ENCODE data around the gene NPR3. TPM values are rescaled to one million over a fixed set of nuclear protein-coding genes. Genes with fewer than 3 reads are reported as not detected.

Gene NPR3
- total and polyA plus RNA-seq, 2 donors (not counting 3 experiments of a cell fraction or from before 2014, with no cell fraction given): 0.01 to 0.53 TPM

- no peaks in the 10 kb centered on the region for H3K36me3 ChIP-seq (ENCODE audit: control insufficient read depth in 2 of 2, extremely low read depth in 1 of 2, insufficient read depth in 2 of 2, low read length in 2 of 2)
- H3K79me2 ChIP-seq (ENCODE audit: control insufficient read depth, insufficient read depth, low read length): no peaks in the 10 kb centered on the region
- H3K4me1 ChIP-seq (ENCODE audit: control insufficient read depth, extremely low read depth, insufficient read depth, low read length): no peaks in the 10 kb centered on the region
- H3K4me2 ChIP-seq (ENCODE audit: insufficient read depth, low read length): no peak overlapping the region
- FAIRE-seq (no peak), DNase-seq (ENCODE audit: low read depth, low spot score) (no peak)
- H3K9me1 ChIP-seq (replicated peaks; ENCODE audit: control insufficient read depth, extremely low read depth, insufficient read depth, low read length): no peaks in the 10 kb centered on the region
- H3K9me3 ChIP-seq (replicated peaks; ENCODE audit: control insufficient read depth, insufficient read depth, low read length): no peaks in the 10 kb centered on the region
- H4K20me1 ChIP-seq (replicated peaks; ENCODE audit: control insufficient read depth, extremely low read depth, insufficient read depth, low read length): no peaks in the 10 kb centered on the region
- ChIA-PET POLR2A (no interaction called here), CTCF (no interaction called here)
- no TSS peak for BruUV-seq (replicated peaks)
- TF ChIP-seq POLR2AphosphoS5 (IDR thresholded peaks at IDR 0.05; ENCODE audit: insufficient read depth, low read depth, low read length): no peak
- no peak for TF ChIP-seq JUN (IDR thresholded peaks at IDR 0.05; ENCODE audit: borderline replicate concordance, insufficient read depth, insufficient read length, low read depth)
- no peak overlapping the region for H3K9ac ChIP-seq (replicated peaks; ENCODE audit: extremely low read depth, insufficient read depth, low read length)
- dilution Hi-C loops (cut with MboI; ENCODE audit: extremely low pct_ligation_motif_present, low sequenced_read_pairs) (no loop called here), intact Hi-C loops (cut with micrococcal nuclease) (no loop called here)
- no peak overlapping the region for H3K4me3 ChIP-seq (replicated peaks in 1 of 3; ENCODE audit: insufficient read depth in 1 of 3, low read depth in 1 of 3, low read length in 3 of 3)
- H2AFZ ChIP-seq (ENCODE audit: low read depth, low read length): no peak overlapping the region
- no peak overlapping the region for H3K27ac ChIP-seq (ENCODE audit: insufficient read depth, low read depth, low read length)
- no peaks in the 10 kb centered on the region for H3K27me3 ChIP-seq (ENCODE audit: control insufficient read depth in 2 of 2, insufficient read depth in 2 of 2, low read length in 2 of 2)
Measured at GRCh38 chr5:32786311-32786710, 75.2 kb downstream of the NPR3 start.

- Histone ChIP-seq H3K27ac (ENCODE audit: insufficient read depth, low read depth, low read length) (no peak overlapping the region), H4K20me1 (replicated peaks; ENCODE audit: control insufficient read depth, extremely low read depth, insufficient read depth, low read length) (no peaks in the 10 kb centered on the region), H3K4me3 (replicated peaks in 1 of 3; ENCODE audit: insufficient read depth in 1 of 3, low read depth in 1 of 3, low read length in 3 of 3) (no peak overlapping the region), H3K27me3 (ENCODE audit: control insufficient read depth in 2 of 2, insufficient read depth in 2 of 2, low read length in 2 of 2) (no peaks in the 10 kb centered on the region), H3K4me2 (ENCODE audit: insufficient read depth, low read length) (no peak overlapping the region), H3K36me3 (ENCODE audit: control insufficient read depth in 2 of 2, extremely low read depth in 1 of 2, insufficient read depth in 2 of 2, low read length in 2 of 2) (no peaks in the 10 kb centered on the region), H2AFZ (ENCODE audit: low read depth, low read length) (no peak overlapping the region), H3K79me2 (ENCODE audit: control insufficient read depth, insufficient read depth, low read length) (no peaks in the 10 kb centered on the region), H3K4me1 (ENCODE audit: control insufficient read depth, extremely low read depth, insufficient read depth, low read length) (no peaks in the 10 kb centered on the region), H3K9me1 (replicated peaks; ENCODE audit: control insufficient read depth, extremely low read depth, insufficient read depth, low read length) (no peaks in the 10 kb centered on the region), H3K9ac (replicated peaks; ENCODE audit: extremely low read depth, insufficient read depth, low read length) (no peak overlapping the region), H3K9me3 (replicated peaks; ENCODE audit: control insufficient read depth, insufficient read depth, low read length) (no peaks in the 10 kb centered on the region)
- FAIRE-seq: no peak
- TF ChIP-seq CTCF (IDR thresholded peaks at IDR 0.05; ENCODE audit: extremely low read depth in 1 of 2, insufficient read depth in 1 of 2, low read depth in 1 of 2, low read length in 2 of 2) (no peak), FOS (IDR thresholded peaks at IDR 0.05; ENCODE audit: borderline replicate concordance, insufficient read depth, low read length) (no peak), MAX (IDR thresholded peaks at IDR 0.05; ENCODE audit: insufficient read depth, insufficient read length) (no peak), POLR2A (IDR thresholded peaks at IDR 0.05; ENCODE audit: low read depth, low read length) (no peak), GATA2 (IDR thresholded peaks at IDR 0.05; ENCODE audit: insufficient read depth, insufficient read length, low read depth, low read length) (no peak), MYC (IDR thresholded peaks at IDR 0.05; ENCODE audit: low read depth, low read length) (no peak), POLR2AphosphoS5 (IDR thresholded peaks at IDR 0.05; ENCODE audit: insufficient read depth, low read depth, low read length) (no peak), EZH2 (IDR thresholded peaks at IDR 0.05; ENCODE audit: borderline replicate concordance, low read depth, low read length, severe bottlenecking) (no peak)
- BruUV-seq (replicated peaks): no TSS peak
- intact Hi-C loops (cut with micrococcal nuclease) (no loop called here), dilution Hi-C loops (cut with MboI; ENCODE audit: extremely low pct_ligation_motif_present, low sequenced_read_pairs) (no loop called here)
- ChIA-PET POLR2A (no interaction called here), CTCF (interaction anchor here (0.8 kb wide), 1 partner anchor 11 kb away, joined by 3 read pairs; no protein-coding TSS in a partner anchor)
- DNase-seq (ENCODE audit: low read depth, low spot score): no peak
Measured at GRCh38 chr5:32790411-32790951, 79.4 kb downstream of the NPR3 start.

All from endothelial cell of umbilical vein (primary cell).